Astrocyte of the spinal cord (primary cell): ENCODE data around the gene KIFAP3.
"Not testable (repeated sequence)": the region's sequence is repeated elsewhere in the genome, so short reads cannot be mapped to it uniquely, and the experiment has no call there.

ENCODE experiments used
- DNase-seq: peaks from one replicate; pipeline ENCODE4 v3.0.0; 2011; ENCODE audit warnings: low read depth, low spot score
- H3K4me3 ChIP-seq: 2 replicates; pipeline ENCODE4 v1.5.1; 2011; ENCODE audit warnings: low read depth, mild to moderate bottlenecking, low read length, moderate library complexity
- CTCF ChIP-seq: IDR thresholded peaks from 2 replicates; pipeline ENCODE4 v1.5.1; 2012; ENCODE audit warnings: low read depth, mild to moderate bottlenecking, low read length, inconsistent platforms
- in situ Hi-C: cut with HindIII; loops from 2 replicates; pipeline ENCODE4 v1.10.0; 2017; ENCODE audit warnings: low sequenced_read_pairs

Gene KIFAP3

GRCh38 chr1:169925505-169926482, 148.7 kb downstream of the KIFAP3 start:
- in situ Hi-C loops: no loop called here
- H3K4me3 ChIP-seq: no peak overlapping the region
- no peak for TF ChIP-seq CTCF
- no peak for DNase-seq

GRCh38 chr1:169924829-169925228, 149.7 kb downstream of the KIFAP3 start:
- no peak overlapping the region for H3K4me3 ChIP-seq
- no peak for TF ChIP-seq CTCF
- in situ Hi-C loops: no loop called here
- no peak for DNase-seq

- H3K4me3 ChIP-seq: no peak overlapping the region
- in situ Hi-C loops: no loop called here
- DNase-seq: no peak
- no peak for TF ChIP-seq CTCF
Observed at GRCh38 chr1:169924063-169924462, 150.4 kb downstream of the KIFAP3 start.

GRCh38 chr1:169921080-169921479, 153.4 kb downstream of the KIFAP3 start:
- in situ Hi-C loops: no loop called here
- no peak overlapping the region for H3K4me3 ChIP-seq
- TF ChIP-seq CTCF: no peak
- DNase-seq: no peak

- no peak for DNase-seq
- TF ChIP-seq CTCF: no peak
- in situ Hi-C loops: no loop called here
- H3K4me3 ChIP-seq: no peak overlapping the region
Observed at GRCh38 chr1:169918927-169919326, 155.6 kb downstream of the KIFAP3 start.

- DNase-seq, in situ Hi-C loops, H3K4me3 ChIP-seq: not testable (repeated sequence)
Observed at GRCh38 chr1:169918220-169918619, 156.3 kb downstream of the KIFAP3 start.

- no peak overlapping the region for H3K4me3 ChIP-seq
- TF ChIP-seq CTCF: no peak
- DNase-seq: no peak
- in situ Hi-C loops: no loop called here
Observed at GRCh38 chr1:169915150-169915549, 159.3 kb downstream of the KIFAP3 start.
